ENCODE measurements around the gene DOCK2. TPM values are rescaled to one million over a fixed set of nuclear protein-coding genes. Genes with fewer than 3 reads are reported as not detected.
A peak's percentile ranks its signal among the peaks of the same experiment; 100 is the strongest.

DOCK2 gene
- total RNA-seq, 5 donors from 2014 or later (not counting 1 experiment from before 2014, with no cell fraction given): 168 to 303 (median 197) TPM

- no peak overlapping the region for H3K27ac Mint-ChIP-seq
- peaks cover 7 to 22% of the 10 kb centered on the region in 2 experiments for H3K4me1 ChIP-seq (ENCODE audit: control insufficient read depth in 1 of 2, extremely low read depth in 1 of 2, insufficient read depth in 2 of 2, low read length in 2 of 2)
- no peaks in the 10 kb centered on the region for H3K9me3 ChIP-seq
- peaks cover 5 to 6% of the 10 kb centered on the region in 2 donors for H3K36me3 ChIP-seq (ENCODE audit: control insufficient read depth in 2 of 2, extremely low read depth in 1 of 2, insufficient read depth in 1 of 2, low read length in 1 of 2)
- POLR2A ChIA-PET: no interaction called here
- ATAC-seq (replicated peaks in 1 of 4) (no peak), DNase-seq (no peak)
- peaks cover 0 to 3% of the 10 kb centered on the region in 2 experiments for H3K27me3 ChIP-seq (replicated peaks in 1 of 2; ENCODE audit: control insufficient read depth in 2 of 2, extremely low read depth in 1 of 2, insufficient read depth in 2 of 2, low read length in 1 of 2)
- no CpG with 5 or more reads among the region's 1 CpG for WGBS (ENCODE audit: insufficient coverage)
- no peak overlapping the region for H3K4me3 Mint-ChIP-seq
- peaks cover 0 to 5% of the 10 kb centered on the region in 2 donors for H3K27me3 Mint-ChIP-seq
- H3K27ac ChIP-seq (ENCODE audit: low read length): no peak overlapping the region
- CTCF ChIA-PET: no interaction called here
- H3K9me3 Mint-ChIP-seq: peaks cover 4 to 11% (median 7%) of the 10 kb centered on the region in 3 donors
- H3K4me1 Mint-ChIP-seq: peaks cover 27 to 36% (median 28%) of the 10 kb centered on the region in 3 donors
- H3K4me3 ChIP-seq (ENCODE audit: control insufficient read depth in 1 of 2, extremely low read depth in 1 of 2, low read length in 1 of 2): no peak overlapping the region
- H3K36me3 Mint-ChIP-seq: peaks cover 18% of the 10 kb centered on the region
These were observed 2.5 kb upstream of the DOCK2 start for GRCh38 chr5:169634606-169635005.

DNA sequence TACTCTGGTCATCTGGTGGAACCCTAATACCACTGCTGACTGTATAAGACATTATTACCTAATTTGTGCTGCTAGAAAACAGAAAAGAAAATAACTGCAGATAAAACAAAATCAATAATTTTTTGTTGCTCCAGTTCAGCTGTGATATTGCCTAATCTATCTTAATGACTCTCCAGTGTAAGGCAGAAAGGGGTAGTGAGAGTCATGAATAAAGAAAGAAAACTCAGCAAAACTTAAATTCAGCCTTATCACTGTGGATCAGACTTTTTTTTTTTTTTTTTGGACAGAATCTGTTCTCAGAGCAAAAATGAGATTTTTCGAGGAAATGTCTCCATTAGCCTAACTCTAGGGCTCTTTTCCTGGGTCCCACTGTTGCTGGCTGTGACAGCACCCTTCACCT is 1.1 kb upstream of the DOCK2 start:
- H3K4me3 Mint-ChIP-seq: peak overlapping the region; percentile 90 to 96 (median 90)
- H3K27ac Mint-ChIP-seq: peak overlapping the region in 1 of 2 donors; percentile 36
- H3K4me1 Mint-ChIP-seq: peaks cover 40 to 44% (median 41%) of the 10 kb centered on the region in 3 donors
- H3K36me3 Mint-ChIP-seq: peaks cover 27% of the 10 kb centered on the region
- Histone ChIP-seq H3K27ac (ENCODE audit: low read length) (no peak overlapping the region), H3K9me3 (no peaks in the 10 kb centered on the region), H3K36me3 (ENCODE audit: control insufficient read depth in 2 of 2, extremely low read depth in 1 of 2, insufficient read depth in 1 of 2, low read length in 1 of 2) (peaks cover 8 to 14% of the 10 kb centered on the region in 2 donors), H3K4me3 (ENCODE audit: control insufficient read depth in 1 of 2, extremely low read depth in 1 of 2, low read length in 1 of 2) (no peak overlapping the region), H3K27me3 (replicated peaks in 1 of 2; ENCODE audit: control insufficient read depth in 2 of 2, extremely low read depth in 1 of 2, insufficient read depth in 2 of 2, low read length in 1 of 2) (peaks cover 0 to 3% of the 10 kb centered on the region in 2 experiments), H3K4me1 (ENCODE audit: control insufficient read depth in 1 of 2, extremely low read depth in 1 of 2, insufficient read depth in 2 of 2, low read length in 2 of 2) (peaks cover 7 to 28% of the 10 kb centered on the region in 2 experiments)
- no CpG with 5 or more reads among the region's 1 CpG for WGBS (ENCODE audit: insufficient coverage)
- CTCF ChIA-PET: no interaction called here
- peaks cover 4 to 12% (median 7%) of the 10 kb centered on the region in 3 donors for H3K9me3 Mint-ChIP-seq
- DNase-seq (no peak), ATAC-seq (replicated peaks in 1 of 4) (no peak)
- POLR2A ChIA-PET: no interaction called here
- H3K27me3 Mint-ChIP-seq: peaks cover 0 to 3% of the 10 kb centered on the region in 2 donors

- ATAC-seq (replicated peaks in 1 of 4): no peak
- peaks cover 12 to 20% of the 10 kb centered on the region in 2 donors for H3K36me3 ChIP-seq (ENCODE audit: control insufficient read depth in 2 of 2, extremely low read depth in 1 of 2, insufficient read depth in 1 of 2, low read length in 1 of 2)
- H3K4me3 ChIP-seq (ENCODE audit: control insufficient read depth in 1 of 2, extremely low read depth in 1 of 2, low read length in 1 of 2): peak overlapping the region; percentile 85 to 89
- Mint-ChIP-seq H3K4me3 (peak overlapping the region; percentile 90 to 96 (median 90)), H3K4me1 (peaks cover 47 to 51% (median 48%) of the 10 kb centered on the region in 3 donors), H3K27ac (peak overlapping the region; percentile 90 to 95), H3K9me3 (peaks cover 4 to 12% (median 7%) of the 10 kb centered on the region in 3 donors), H3K27me3 (peaks cover 0 to 3% of the 10 kb centered on the region in 2 donors), H3K36me3 (peaks cover 27% of the 10 kb centered on the region)
- ChIA-PET POLR2A (no interaction called here), CTCF (no interaction called here)
- no peaks in the 10 kb centered on the region for H3K27me3 ChIP-seq (replicated peaks in 1 of 2; ENCODE audit: control insufficient read depth in 2 of 2, extremely low read depth in 1 of 2, insufficient read depth in 2 of 2, low read length in 1 of 2)
- WGBS (ENCODE audit: insufficient coverage): 57% methylated on average over 21 of the region's 23 CpGs
- H3K9me3 ChIP-seq: no peaks in the 10 kb centered on the region
- peak overlapping the region; percentile 60 for H3K27ac ChIP-seq (ENCODE audit: low read length)
- no peak for DNase-seq
- peaks cover 7 to 34% of the 10 kb centered on the region in 2 experiments for H3K4me1 ChIP-seq (ENCODE audit: control insufficient read depth in 1 of 2, extremely low read depth in 1 of 2, insufficient read depth in 2 of 2, low read length in 2 of 2)
These were observed 494 bp upstream of the DOCK2 start for GRCh38 chr5:169636477-169637084.

DNA sequence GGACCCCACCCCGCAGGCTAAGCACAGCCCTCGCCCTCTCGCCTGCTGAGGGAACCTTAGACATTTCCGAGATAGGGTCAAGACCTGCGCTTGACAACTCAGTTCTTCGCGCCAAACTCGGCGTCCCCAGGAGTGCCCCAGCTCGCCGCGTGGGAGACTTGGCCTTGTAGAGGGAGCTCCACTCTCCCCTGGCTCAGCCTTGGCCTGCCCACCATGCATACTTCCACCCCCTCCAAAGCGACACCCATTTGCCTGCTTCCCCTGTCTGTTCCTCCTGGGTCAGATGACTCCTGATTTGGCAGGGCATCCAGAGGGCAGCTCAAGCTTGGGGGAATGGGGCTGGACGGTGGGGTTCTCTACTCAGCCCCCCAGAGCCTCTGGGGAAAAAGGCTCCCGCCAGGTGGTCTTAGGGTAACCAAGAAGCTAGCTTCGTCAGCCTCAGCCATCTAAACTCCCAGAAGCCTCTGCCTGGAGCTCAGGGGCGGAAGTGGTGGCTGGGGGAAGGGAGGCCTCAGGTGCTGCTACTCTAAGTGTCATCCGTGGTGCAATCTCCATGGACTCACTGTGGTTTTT is 560 bp downstream of the DOCK2 start:
- peaks cover 15 to 25% of the 10 kb centered on the region in 2 donors for H3K36me3 ChIP-seq (ENCODE audit: control insufficient read depth in 2 of 2, extremely low read depth in 1 of 2, insufficient read depth in 1 of 2, low read length in 1 of 2)
- ChIA-PET CTCF (interaction anchor here in 1 of 2 donors (0.8 to 1.3 kb wide), 2 partner anchors 54 to 55 kb away, joined by 3 to 14 read pairs; partner anchors contain the start of gene SPDL1), POLR2A (interaction anchor here (1.0 kb wide), 2 partner anchors 11 to 54 kb away, joined by 3 to 6 read pairs; partner anchors contain the start of gene SPDL1 (in 1 of the 2))
- H3K4me3 Mint-ChIP-seq: peak overlapping the region; percentile 89 to 96 (median 90)
- 0% methylated on average over 13 of the region's 18 CpGs for WGBS (ENCODE audit: insufficient coverage)
- peaks cover 4 to 12% (median 7%) of the 10 kb centered on the region in 3 donors for H3K9me3 Mint-ChIP-seq
- H3K4me3 ChIP-seq (ENCODE audit: control insufficient read depth in 1 of 2, extremely low read depth in 1 of 2, low read length in 1 of 2): peak overlapping the region; percentile 85 to 89
- DNase-seq (peak; percentile 49 to 83 (median 72)), ATAC-seq (replicated peaks in 1 of 4) (peak; percentile 80 to 83 (median 81))
- peaks cover 56 to 60% (median 58%) of the 10 kb centered on the region in 3 donors for H3K4me1 Mint-ChIP-seq
- H3K4me1 ChIP-seq (ENCODE audit: control insufficient read depth in 1 of 2, extremely low read depth in 1 of 2, insufficient read depth in 2 of 2, low read length in 2 of 2): peaks cover 7 to 39% of the 10 kb centered on the region in 2 experiments
- no peaks in the 10 kb centered on the region for H3K27me3 Mint-ChIP-seq
- H3K27ac Mint-ChIP-seq: peak overlapping the region; percentile 90 to 92
- H3K9me3 ChIP-seq: no peaks in the 10 kb centered on the region
- peak overlapping the region; percentile 87 for H3K27ac ChIP-seq (ENCODE audit: low read length)
- H3K36me3 Mint-ChIP-seq: peaks cover 33% of the 10 kb centered on the region
- H3K27me3 ChIP-seq (replicated peaks in 1 of 2; ENCODE audit: control insufficient read depth in 2 of 2, extremely low read depth in 1 of 2, insufficient read depth in 2 of 2, low read length in 1 of 2): no peaks in the 10 kb centered on the region

GRCh38 chr5:169641253-169641652 is 4.2 kb downstream of the DOCK2 start:
- no peaks in the 10 kb centered on the region for H3K27me3 Mint-ChIP-seq
- ChIA-PET CTCF (no interaction called here), POLR2A (no interaction called here)
- WGBS (ENCODE audit: insufficient coverage): 91% methylated on average over 5 of the region's 6 CpGs
- ATAC-seq (replicated peaks in 1 of 4): no peak
- H3K4me3 Mint-ChIP-seq: peak overlapping the region in 1 of 3 donors; percentile 49
- H3K9me3 ChIP-seq: no peaks in the 10 kb centered on the region
- H3K4me1 Mint-ChIP-seq: peaks cover 84 to 88% (median 84%) of the 10 kb centered on the region in 3 donors
- peaks cover 15 to 25% of the 10 kb centered on the region in 2 donors for H3K36me3 ChIP-seq (ENCODE audit: control insufficient read depth in 2 of 2, extremely low read depth in 1 of 2, insufficient read depth in 1 of 2, low read length in 1 of 2)
- H3K27me3 ChIP-seq (replicated peaks in 1 of 2; ENCODE audit: control insufficient read depth in 2 of 2, extremely low read depth in 1 of 2, insufficient read depth in 2 of 2, low read length in 1 of 2): no peaks in the 10 kb centered on the region
- H3K27ac ChIP-seq (ENCODE audit: low read length): no peak overlapping the region
- no peak overlapping the region for H3K4me3 ChIP-seq (ENCODE audit: control insufficient read depth in 1 of 2, extremely low read depth in 1 of 2, low read length in 1 of 2)
- H3K9me3 Mint-ChIP-seq: peaks cover 4 to 7% (median 4%) of the 10 kb centered on the region in 3 donors
- H3K27ac Mint-ChIP-seq: peak overlapping the region in 1 of 2 donors; percentile 55
- peaks cover 7 to 48% of the 10 kb centered on the region in 2 experiments for H3K4me1 ChIP-seq (ENCODE audit: control insufficient read depth in 1 of 2, extremely low read depth in 1 of 2, insufficient read depth in 2 of 2, low read length in 2 of 2)
- H3K36me3 Mint-ChIP-seq: peaks cover 55% of the 10 kb centered on the region
- no peak for DNase-seq

- ChIA-PET POLR2A (no interaction called here), CTCF (interaction anchor here in 1 of 2 donors (0.7 kb wide), 1 partner anchor 11 kb away, joined by 6 read pairs; no protein-coding TSS in a partner anchor)
- H3K4me1 ChIP-seq (ENCODE audit: control insufficient read depth in 1 of 2, extremely low read depth in 1 of 2, insufficient read depth in 2 of 2, low read length in 2 of 2): peaks cover 41 to 59% of the 10 kb centered on the region in 2 experiments
- Mint-ChIP-seq H3K36me3 (peaks cover 36% of the 10 kb centered on the region), H3K27ac (peak overlapping the region; percentile 11 to 29), H3K4me1 (peaks cover 92 to 96% (median 93%) of the 10 kb centered on the region in 3 donors), H3K27me3 (no peaks in the 10 kb centered on the region), H3K4me3 (peak overlapping the region in 1 of 3 donors; percentile 67), H3K9me3 (no peaks in the 10 kb centered on the region)
- no peak overlapping the region for H3K4me3 ChIP-seq (ENCODE audit: control insufficient read depth in 1 of 2, extremely low read depth in 1 of 2, low read length in 1 of 2)
- DNase-seq: no peak
- H3K27me3 ChIP-seq (replicated peaks in 1 of 2; ENCODE audit: control insufficient read depth in 2 of 2, extremely low read depth in 1 of 2, insufficient read depth in 2 of 2, low read length in 1 of 2): no peaks in the 10 kb centered on the region
- H3K9me3 ChIP-seq: no peaks in the 10 kb centered on the region
- ATAC-seq (replicated peaks in 1 of 4): no peak
- peaks cover 0 to 4% of the 10 kb centered on the region in 2 donors for H3K36me3 ChIP-seq (ENCODE audit: control insufficient read depth in 2 of 2, extremely low read depth in 1 of 2, insufficient read depth in 1 of 2, low read length in 1 of 2)
- H3K27ac ChIP-seq (ENCODE audit: low read length): no peak overlapping the region
- WGBS (ENCODE audit: insufficient coverage): 100% methylated on average over 1 of the region's 3 CpGs
These were observed 9.8 kb downstream of the DOCK2 start for GRCh38 chr5:169646856-169647255.
